K562 (cell line): ENCODE results near the gene MRPS18B. TPM values are rescaled to one million over a fixed set of nuclear protein-coding genes. Genes with fewer than 3 reads are reported as not detected.
A peak's percentile ranks its signal among the peaks of the same experiment; 100 is the strongest.

Experiments
- CBX2 ChIP-seq: fragments of 200-600 bp; sonication (generic); IDR thresholded peaks from one replicate; pipeline ENCODE4 v1.6.1; 2012; ENCODE audit warnings: mild to moderate bottlenecking, low read length, inconsistent platforms; ENCODE audit not compliant: insufficient read depth, poor library complexity, severe bottlenecking
- CGGBP1 ChIP-seq: fragments of 250-450 bp; sonication (Bioruptor Pico); IDR thresholded peaks from 2 replicates; pipeline ENCODE4 v1.9.0; 2021; ENCODE audit warnings: mild to moderate bottlenecking
- ESRRA ChIP-seq: fragments of 450-650 bp; IDR thresholded peaks from 2 replicates; pipeline ENCODE4 v1.6.1; 2014; ENCODE audit warnings: low read depth, mild to moderate bottlenecking, moderate library complexity, borderline replicate concordance
- FOXJ3 ChIP-seq: sonication (generic); formaldehyde crosslinking; IDR thresholded peaks from 2 replicates; pipeline ENCODE4 v1.4.0; 2020; ENCODE audit warnings: mild to moderate bottlenecking, missing genetic modification reagents
- KAT2B ChIP-seq: IDR thresholded peaks from one replicate; pipeline ENCODE4 v1.6.1; 2012; ENCODE audit warnings: low read depth, mild to moderate bottlenecking, control low read depth, inconsistent platforms, low read length, moderate library complexity
- KDM2B ChIP-seq: fragments of 250-450 bp; sonication (Bioruptor Pico); IDR thresholded peaks from 2 replicates; pipeline ENCODE4 v1.8.0; 2021; ENCODE audit warnings: mild to moderate bottlenecking, moderate library complexity
- KLF10 ChIP-seq: fragments of 250-450 bp; sonication (Bioruptor Pico); IDR thresholded peaks from 2 replicates; pipeline ENCODE4 v1.6.1; 2021; ENCODE audit warnings: matching md5 sums
- KLF16 ChIP-seq: IDR thresholded peaks from 2 replicates; pipeline ENCODE4 v1.6.1; 2016; ENCODE audit warnings: antibody characterized with exemption
- MGA ChIP-seq: fragments of 450-650 bp; IDR thresholded peaks from 2 replicates; pipeline ENCODE4 v1.6.1; 2016; ENCODE audit warnings: mild to moderate bottlenecking, moderate library complexity
- MXI1 ChIP-seq: IDR thresholded peaks from 2 replicates; pipeline ENCODE4 v1.6.1; 2011; ENCODE audit warnings: low read depth, mild to moderate bottlenecking, improper control_type of control experiment, low read length
- PHF20 ChIP-seq: fragments of 450-650 bp; IDR thresholded peaks from 2 replicates; pipeline ENCODE4 v1.6.1; 2018; ENCODE audit not compliant: partially characterized antibody
- POLR2AphosphoS2 ChIP-seq: IDR thresholded peaks from 2 replicates; pipeline ENCODE4 v1.6.1; 2012; ENCODE audit warnings: low read length, improper control_type of control experiment
- POLR2B ChIP-seq: fragments of 450-650 bp; IDR thresholded peaks from 2 replicates; pipeline ENCODE4 v1.6.1; 2018; ENCODE audit warnings: low read depth; ENCODE audit not compliant: partially characterized antibody
- SLC30A9 ChIP-seq: fragments of 250-450 bp; sonication (Bioruptor Pico); IDR thresholded peaks from 2 replicates; pipeline ENCODE4 v1.8.0; 2022; ENCODE audit warnings: mild to moderate bottlenecking, moderate library complexity
- SMAD4 ChIP-seq: fragments of 250-450 bp; sonication (Bioruptor Pico); conservative IDR thresholded peaks from 2 replicates; pipeline ENCODE4 v1.8.0; 2021; ENCODE audit warnings: inconsistent platforms, mild to moderate bottlenecking, moderate library complexity
- SMARCA4 ChIP-seq: fragments of 450-650 bp; IDR thresholded peaks from 2 replicates; pipeline ENCODE4 v1.6.1; 2016
- ZNF140 ChIP-seq: fragments of 250-450 bp; sonication (Bioruptor Pico); IDR thresholded peaks from 2 replicates; pipeline ENCODE4 v1.8.0; 2021; ENCODE audit warnings: moderate library complexity, mild to moderate bottlenecking, inconsistent platforms
- ZNF764 ChIP-seq: fragments of 250-450 bp; sonication (Bioruptor Pico); IDR thresholded peaks from 2 replicates; pipeline ENCODE4 v1.4.0; 2020; ENCODE audit warnings: low read depth, mild to moderate bottlenecking, moderate library complexity
- ZNF77 ChIP-seq: fragments of 250-450 bp; sonication (Bioruptor Pico); IDR thresholded peaks from 2 replicates; pipeline ENCODE4 v1.5.0; 2020
- polyA plus RNA-seq, 8 experiments: library from polyadenylated mRNA; depleted of rRNA in 4 of 8; stranded (reverse) in 5 of 8; unstranded in 3 of 8; fragments of >200 nt; fragmentation: Nextera tagmentation in 2 of 8; fragmentation: Illumina TruSeq in 1 of 8; extraction: Ambion mirVana in 2 of 8; extraction: Trizol in 1 of 8; gene quantifications; 2 replicates each; pipeline versions ENCODE4 v1.2.1 to v1.2.3, GENCODE V29; 2011 to 2014; ENCODE audit warnings: inconsistent platforms in 1 of 8, missing spikeins in 1 of 8
- total RNA-seq, 7 experiments: library from RNA; depleted of rRNA in 6 of 7; stranded (reverse); fragments of >200 nt in 6 of 7; fragmentation: Illumina TruSeq in 2 of 7; extraction: Trizol in 2 of 7; gene quantifications; 2 replicates each; pipeline versions ENCODE4 v1.2.1 to v1.2.3, GENCODE V29; 2011 to 2021; ENCODE audit warnings: low replicate concordance in 1 of 7

MRPS18B gene
- total and polyA plus RNA-seq, 9 of the 15 experiments (the other 6 are each of a cell fraction or from before 2014, with no cell fraction given) = 132 to 383 (median 178) TPM

- peak; percentile 76; the same call in 1 of the 2 replicates for TF ChIP-seq ESRRA
- TF ChIP-seq FOXJ3 (CRISPR knock-in tag) = no peak
- peak; percentile 79 for TF ChIP-seq SMAD4
- TF ChIP-seq KAT2B = no peak
- no peak for TF ChIP-seq ZNF77 (CRISPR knock-in tag)
- peak; percentile 96 for TF ChIP-seq PHF20
- TF ChIP-seq ZNF764 (CRISPR knock-in tag) = no peak
- no peak for TF ChIP-seq SLC30A9 (CRISPR knock-in tag)
- peak; percentile 94 for TF ChIP-seq MGA
- TF ChIP-seq KDM2B (CRISPR knock-in tag) = peak; percentile 89; the same call in 1 of the 2 replicates
- TF ChIP-seq ZNF140 (CRISPR knock-in tag) = no peak
- no peak for TF ChIP-seq KLF16
- TF ChIP-seq POLR2B = peak; percentile 98
- no peak for TF ChIP-seq KLF10 (CRISPR knock-in tag)
- no peak; the same call in 1 of the 2 replicates for TF ChIP-seq CGGBP1
- peak; percentile 78; the same call in 1 of the 2 replicates for TF ChIP-seq POLR2AphosphoS2
- peak; percentile 99 for TF ChIP-seq MXI1
- TF ChIP-seq CBX2 = no peak
- no peak for TF ChIP-seq SMARCA4
Measured at GRCh38 chr6:30571075-30571761, 46.4 kb upstream of the MRPS18B start, which contains the start of gene ABCF1 (continued).
